Liver (tissue), 9 donors: ENCODE results near the gene AUP1. TPM values are rescaled to one million over a fixed set of nuclear protein-coding genes. Genes with fewer than 3 reads are reported as not detected.

ENCODE experiments used
- DNase-seq: peaks from one replicate; pipeline ENCODE4 v3.0.0-alpha.2; 2017; ENCODE audit warnings: low spot score
- H3K27ac ChIP-seq, 2 donors: one replicate each; pipeline ENCODE4 v1.7.0; 2013; ENCODE audit warnings: inconsistent platforms in 2 of 2, low read length in 2 of 2, control low read depth in 1 of 2, low read depth in 1 of 2, mild to moderate bottlenecking in 1 of 2
- H3K27me3 ChIP-seq, 4 donors: one replicate each; pipeline versions ENCODE4 v1.6.1 to v1.7.0; 2013; ENCODE audit warnings: low read length in 3 of 4, inconsistent platforms in 1 of 4, mild to moderate bottlenecking in 1 of 4, moderate library complexity in 1 of 4; ENCODE audit not compliant: control insufficient read depth in 4 of 4, insufficient read depth in 4 of 4
- H3K36me3 ChIP-seq, 4 donors: one replicate each; pipeline versions ENCODE4 v1.6.1 to v1.7.0; 2013; ENCODE audit warnings: low read length in 3 of 4, mild to moderate bottlenecking in 3 of 4, low read depth in 1 of 4, moderate library complexity in 1 of 4; ENCODE audit not compliant: control insufficient read depth in 4 of 4, insufficient read depth in 3 of 4
- H3K4me1 ChIP-seq, 4 donors: one replicate each; pipeline versions ENCODE4 v1.6.1 to v1.7.0; 2013; ENCODE audit warnings: low read length in 3 of 4, mild to moderate bottlenecking in 3 of 4, moderate library complexity in 1 of 4; ENCODE audit not compliant: control insufficient read depth in 4 of 4, insufficient read depth in 4 of 4
- H3K4me3 ChIP-seq, 3 donors: one replicate each; pipeline versions ENCODE4 v1.6.1 to v1.7.0; 2013; ENCODE audit warnings: low read length in 3 of 3, control low read depth in 1 of 3, low read depth in 1 of 3, mild to moderate bottlenecking in 1 of 3
- H3K9ac ChIP-seq, 2 donors: one replicate each; pipeline ENCODE4 v1.7.0; 2013; ENCODE audit warnings: low read length in 2 of 2, mild to moderate bottlenecking in 2 of 2, moderate library complexity in 2 of 2, control low read depth in 1 of 2, low read depth in 1 of 2
- H3K9me3 ChIP-seq, 4 donors: one replicate each; pipeline versions ENCODE4 v1.6.1 to v1.7.0; 2013; ENCODE audit warnings: low read length in 3 of 4; ENCODE audit not compliant: control insufficient read depth in 4 of 4
- EGR1 ChIP-seq, 2 donors: IDR thresholded peaks; 2 replicates each; pipeline ENCODE4 v1.6.1; 2016 to 2018; ENCODE audit warnings: antibody characterized with exemption in 2 of 2, low read depth in 2 of 2
- GABPA ChIP-seq, 2 donors: IDR thresholded peaks in 1 of 2; conservative IDR thresholded peaks in 1 of 2; 2 replicates each; pipeline ENCODE4 v1.6.1; 2016; ENCODE audit warnings: antibody characterized with exemption in 2 of 2, mild to moderate bottlenecking in 1 of 2, moderate library complexity in 1 of 2
- HNF4G ChIP-seq: IDR thresholded peaks from 2 replicates; pipeline ENCODE4 v1.6.1; 2016; ENCODE audit warnings: antibody characterized with exemption
- NR2F2 ChIP-seq: IDR thresholded peaks from 2 replicates; pipeline ENCODE4 v1.6.1; 2016; ENCODE audit warnings: antibody characterized with exemption
- RAD21 ChIP-seq, 2 donors: IDR thresholded peaks; 2 replicates each; pipeline ENCODE4 v1.6.1; 2016; ENCODE audit warnings: antibody characterized with exemption in 2 of 2, mild to moderate bottlenecking in 2 of 2
- REST ChIP-seq: IDR thresholded peaks from 2 replicates; pipeline ENCODE4 v1.6.1; 2016; ENCODE audit warnings: antibody characterized with exemption, mild to moderate bottlenecking
- RXRA ChIP-seq, 2 donors: IDR thresholded peaks; 2 replicates each; pipeline ENCODE4 v1.6.1; 2017 to 2018; ENCODE audit warnings: antibody characterized with exemption in 2 of 2, mild to moderate bottlenecking in 1 of 2
- SP1 ChIP-seq: IDR thresholded peaks from 2 replicates; pipeline ENCODE4 v1.6.1; 2018; ENCODE audit warnings: antibody characterized with exemption, mild to moderate bottlenecking
- TAF1 ChIP-seq: conservative IDR thresholded peaks from 2 replicates; pipeline ENCODE4 v1.6.1; 2016; ENCODE audit warnings: antibody characterized with exemption, mild to moderate bottlenecking
- YY1 ChIP-seq: IDR thresholded peaks from 2 replicates; pipeline ENCODE4 v1.6.1; 2016; ENCODE audit warnings: antibody characterized with exemption, mild to moderate bottlenecking
- ZBTB33 ChIP-seq: IDR thresholded peaks from 2 replicates; pipeline ENCODE4 v1.6.1; 2016; ENCODE audit warnings: antibody characterized with exemption
- WGBS: extraction: QIAGEN DNeasy Blood & Tissue Kit; methylation state at CpG from one replicate; pipeline ENCODE4 v1.1.7; 2013; 5-methylcytosine and 5-hydroxymethylcytosine counted together
- polyA plus RNA-seq, 2 donors: library from polyadenylated mRNA; stranded (reverse) in 1 of 2; unstranded in 1 of 2; fragments of 200-250 nt in 1 of 2; fragments of >200 nt in 1 of 2; fragmentation: Nextera tagmentation in 1 of 2; extraction: Ambion mirVana in 1 of 2; gene quantifications; one replicate each; pipeline versions ENCODE4 v1.2.1 to v1.2.3, GENCODE V29; 2013 to 2015
- total RNA-seq, 2 donors: library from RNA; depleted of rRNA; stranded (reverse); fragments of >200 nt; gene quantifications; one replicate each; pipeline ENCODE4 v1.2.3, GENCODE V29; 2014
- TF ChIP-seq, protein P1 (sequence below): IDR thresholded peaks from 2 replicates; pipeline ENCODE4 v1.6.1; 2016; ENCODE audit warnings: antibody characterized with exemption
- TF ChIP-seq, protein P2 (sequence below): IDR thresholded peaks from 2 replicates; pipeline ENCODE4 v1.6.1; 2016; ENCODE audit warnings: antibody characterized with exemption
- donor health status: healthy.
- donor health status: healthy.
- donor health status: healthy.
- donor health status: healthy.
- donor health status: healthy.

Gene AUP1
- total and polyA plus RNA-seq, 4 donors: 62.6 to 126 (median 109) TPM

DNA sequence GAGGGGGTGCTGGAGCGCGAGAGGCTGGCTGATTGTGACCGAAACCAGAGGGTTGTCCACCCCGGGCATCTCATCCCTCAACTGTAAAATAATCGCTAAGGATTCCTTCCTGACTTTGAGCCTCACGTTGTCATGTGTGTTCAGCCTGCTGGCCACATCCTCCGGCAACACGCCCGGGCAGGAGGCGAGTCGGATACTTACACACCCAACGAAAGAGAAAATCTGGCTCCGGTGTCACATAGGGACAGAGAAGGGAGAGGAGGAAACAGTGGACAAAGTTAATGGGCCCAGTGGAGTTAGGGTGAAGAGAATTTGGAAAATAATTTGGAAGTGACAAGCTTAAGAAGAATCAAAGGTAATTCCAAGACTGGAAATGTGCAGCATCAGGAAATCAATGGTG, 12.9 kb downstream of the AUP1 start:
- Histone ChIP-seq H3K9ac (no peak overlapping the region), H3K9me3 (no peaks in the 10 kb centered on the region), H3K36me3 (no peaks in the 10 kb centered on the region), H3K4me1 (peaks cover 9 to 19% (median 13%) of the 10 kb centered on the region in 4 donors), H3K27me3 (peaks cover 11 to 27% (median 13%) of the 10 kb centered on the region in 4 donors), H3K27ac (no peak overlapping the region), H3K4me3 (peak overlapping the region in 1 of 3 donors; percentile 19)
- TF ChIP-seq TAF1: no peak
- TF ChIP-seq SP1: no peak
- no peak for TF ChIP-seq EGR1 (IDR thresholded peaks at IDR 0.05; ENCODE audit: low read depth in 2 of 2)
- no peak for TF ChIP-seq ZBTB33
- TF ChIP-seq REST: no peak
- no peak for TF ChIP-seq HNF4G
- no peak for TF ChIP-seq NR2F2
- TF ChIP-seq, protein P1, sequence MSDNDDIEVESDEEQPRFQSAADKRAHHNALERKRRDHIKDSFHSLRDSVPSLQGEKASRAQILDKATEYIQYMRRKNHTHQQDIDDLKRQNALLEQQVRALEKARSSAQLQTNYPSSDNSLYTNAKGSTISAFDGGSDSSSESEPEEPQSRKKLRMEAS: no peak
- DNase-seq: no peak
- WGBS: 75% methylated on average over 13 of the region's 13 CpGs

DNA sequence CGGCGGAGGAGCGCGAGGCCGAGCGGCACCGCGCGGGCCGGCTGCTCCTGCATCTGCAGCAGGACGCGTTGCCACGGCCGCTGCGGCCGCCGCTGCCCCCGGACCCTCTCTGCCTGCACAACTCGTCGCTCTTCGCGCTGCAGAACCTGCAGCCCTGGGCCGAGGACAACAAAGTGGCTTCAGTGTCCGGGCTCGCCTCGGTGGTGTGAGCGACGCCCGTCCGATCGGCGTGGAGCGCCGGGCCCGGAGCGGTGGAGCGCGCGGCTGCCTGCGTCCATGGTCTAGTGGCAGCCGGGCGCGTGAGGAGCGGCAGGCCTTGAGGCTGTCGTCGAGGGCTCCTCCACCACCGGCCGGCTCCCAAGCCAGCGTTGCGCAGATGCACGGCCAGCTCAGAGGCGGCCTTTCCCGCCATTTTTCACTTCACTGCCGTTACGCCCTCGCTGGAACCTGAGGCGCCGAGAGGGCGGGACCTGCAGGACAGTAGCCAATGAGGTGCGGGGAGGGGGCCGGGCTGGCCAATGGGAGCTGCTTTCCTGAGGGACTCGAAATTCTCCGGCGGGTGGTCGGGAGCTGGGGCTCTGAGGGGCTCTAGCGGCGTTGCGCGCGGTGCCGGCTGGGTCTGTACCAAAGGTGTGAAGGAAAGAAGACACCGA, 13.4 kb downstream of the AUP1 start:
- WGBS: 11% methylated on average over 72 of the region's 72 CpGs
- H3K27me3 ChIP-seq: peaks cover 11 to 30% (median 13%) of the 10 kb centered on the region in 4 donors
- no peak overlapping the region for H3K9ac ChIP-seq
- peak overlapping the region in 2 of 3 donors; percentile 19 to 26 for H3K4me3 ChIP-seq
- DNase-seq: peak; percentile 85
- no peak for TF ChIP-seq RXRA (IDR thresholded peaks at IDR 0.05)
- TF ChIP-seq, protein P1: no peak
- no peak for TF ChIP-seq REST
- no peak for TF ChIP-seq RAD21 (IDR thresholded peaks at IDR 0.05)
- TF ChIP-seq, protein P2, sequence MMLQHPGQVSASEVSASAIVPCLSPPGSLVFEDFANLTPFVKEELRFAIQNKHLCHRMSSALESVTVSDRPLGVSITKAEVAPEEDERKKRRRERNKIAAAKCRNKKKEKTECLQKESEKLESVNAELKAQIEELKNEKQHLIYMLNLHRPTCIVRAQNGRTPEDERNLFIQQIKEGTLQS: no peak
- TF ChIP-seq GABPA (IDR thresholded peaks at IDR 0.05 in 1 of 2, conservative IDR thresholded peaks at IDR 0.05 in 1 of 2): no peak
- TF ChIP-seq YY1: no peak
- no peak overlapping the region for H3K27ac ChIP-seq
- H3K9me3 ChIP-seq: no peaks in the 10 kb centered on the region
- peaks cover 9 to 19% (median 13%) of the 10 kb centered on the region in 4 donors for H3K4me1 ChIP-seq
- no peaks in the 10 kb centered on the region for H3K36me3 ChIP-seq
